H1 (cell line): ENCODE data around the gene ARMC10. TPM values are rescaled to one million over a fixed set of nuclear protein-coding genes. Genes with fewer than 3 reads are reported as not detected.

Experiments
- CTCF ChIA-PET: fragments of 300-600 bp; sonication (Branson Sonifier 250); formaldehyde crosslinking; loops from one replicate; lab custom pipeline; 2021; ENCODE audit not compliant: partially characterized antibody; lab: Charles Lee
- POLR2A ChIA-PET: fragments of 300-600 bp; sonication (Branson Sonifier 250); formaldehyde crosslinking; loops from one replicate; lab custom pipeline; 2021; ENCODE audit warnings: inconsistent platforms; ENCODE audit not compliant: partially characterized antibody; lab: Charles Lee
- DNase-seq, 2 experiments: peaks; one replicate each; pipeline versions ENCODE4 v3.0.0 to v3.0.0-alpha.2; 2010 to 2022; ENCODE audit warnings: low spot score in 2 of 2, low read depth in 1 of 2, mixed read lengths in 1 of 2
- FAIRE-seq: peaks from 2 replicates; lab custom pipeline; 2011; peaks lifted over from hg19 to GRCh38; lab: Jason Lieb, UNC
- H2AFZ ChIP-seq: 2 replicates; pipeline ENCODE4 v1.8.1; 2012; ENCODE audit warnings: low read length, inconsistent platforms
- H2AK5ac ChIP-seq: 2 replicates; pipeline ENCODE4 v1.6.1; 2013; ENCODE audit warnings: low read depth, low read length
- H2BK120ac ChIP-seq: replicated peaks from 2 replicates; pipeline ENCODE3; 2013; ENCODE audit warnings: low read depth, low read length, inconsistent platforms
- H2BK12ac ChIP-seq: 2 replicates; pipeline ENCODE4 v1.6.1; 2013; ENCODE audit warnings: low read depth, low read length
- H2BK15ac ChIP-seq: 2 replicates; pipeline ENCODE4 v1.6.1; 2013; ENCODE audit warnings: low read length
- H2BK20ac ChIP-seq: 2 replicates; pipeline ENCODE4 v1.6.1; 2013; ENCODE audit warnings: low read length
- H2BK5ac ChIP-seq: 2 replicates; pipeline ENCODE4 v1.6.1; 2013; ENCODE audit warnings: low read depth, low read length
- H3K14ac ChIP-seq: 2 replicates; pipeline ENCODE4 v1.6.1; 2013; ENCODE audit warnings: inconsistent platforms; ENCODE audit not compliant: insufficient read length
- H3K18ac ChIP-seq: 2 replicates; pipeline ENCODE4 v1.6.1; 2013; ENCODE audit warnings: low read length; ENCODE audit errors: extremely low read depth
- H3K23ac ChIP-seq: 2 replicates; pipeline ENCODE4 v1.6.1; 2013; ENCODE audit warnings: inconsistent platforms; ENCODE audit not compliant: insufficient read length
- H3K23me2 ChIP-seq: 2 replicates; pipeline ENCODE4 v1.6.1; 2013; ENCODE audit warnings: low read depth, low read length
- H3K27ac ChIP-seq: 2 replicates; pipeline ENCODE4 v1.6.1; 2011; ENCODE audit warnings: low read depth, low read length, inconsistent platforms
- H3K27me3 ChIP-seq, 4 experiments: replicated peaks in 1 of 4; 1 replicate in 1 of 4; 2 replicates in 3 of 4; pipeline versions ENCODE4 v1.6.1 to v1.8.1; 2011 to 2013; ENCODE audit warnings: low read length in 3 of 4, mild to moderate bottlenecking in 3 of 4, inconsistent platforms in 2 of 4, mixed read lengths in 2 of 4, moderate library complexity in 1 of 4; ENCODE audit not compliant: control insufficient read depth in 3 of 4, insufficient read depth in 3 of 4; ENCODE audit errors: extremely low read depth in 1 of 4
- H3K36me3 ChIP-seq, 4 experiments: 2 replicates each; pipeline versions ENCODE4 v1.6.1 to v1.8.1; 2011 to 2013; ENCODE audit warnings: mild to moderate bottlenecking in 4 of 4, low read length in 3 of 4, moderate library complexity in 2 of 4, control low read depth in 1 of 4, inconsistent platforms in 1 of 4; ENCODE audit not compliant: insufficient read depth in 4 of 4, control insufficient read depth in 2 of 4
- H3K4ac ChIP-seq: replicated peaks from 2 replicates; pipeline ENCODE3; 2013; ENCODE audit warnings: low read length, low read depth, mixed read lengths, inconsistent platforms; ENCODE audit not compliant: insufficient read length
- H3K4me1 ChIP-seq, 4 experiments: replicated peaks in 1 of 4; 1 replicate in 1 of 4; 2 replicates in 3 of 4; pipeline versions ENCODE4 v1.6.1 to v1.8.1; 2011 to 2013; ENCODE audit warnings: low read length in 3 of 4, inconsistent platforms in 2 of 4, mixed read lengths in 1 of 4; ENCODE audit not compliant: insufficient read depth in 4 of 4, control insufficient read depth in 3 of 4
- H3K4me2 ChIP-seq, 2 experiments: 2 replicates each; pipeline versions ENCODE4 v1.6.1 to v1.8.1; 2011 to 2013; ENCODE audit warnings: low read depth in 2 of 2, low read length in 2 of 2, control low read depth in 1 of 2, inconsistent platforms in 1 of 2, mild to moderate bottlenecking in 1 of 2; ENCODE audit not compliant: insufficient read depth in 1 of 2
- H3K4me3 ChIP-seq, 4 experiments: fragments of 200-600, 300-600 bp in 1 of 4; sonication (generic), shearing (Covaris generic), sonication (Bioruptor Twin) in 1 of 4; 2 replicates each; pipeline versions ENCODE4 v1.5.1 to v1.8.1; 2011 to 2016; ENCODE audit warnings: low read length in 4 of 4, low read depth in 3 of 4, control low read depth in 2 of 4, inconsistent platforms in 2 of 4, mild to moderate bottlenecking in 2 of 4, mixed read lengths in 1 of 4, moderate library complexity in 1 of 4; ENCODE audit not compliant: insufficient read depth in 2 of 4; ENCODE audit errors: extremely low read depth in 1 of 4
- H3K56ac ChIP-seq: replicated peaks from 2 replicates; pipeline ENCODE3; 2013; ENCODE audit warnings: low read depth, mild to moderate bottlenecking, mixed read lengths, low read length, inconsistent platforms; ENCODE audit not compliant: insufficient read length
- H3K79me1 ChIP-seq: 2 replicates; pipeline ENCODE4 v1.6.1; 2013; ENCODE audit warnings: low read depth, low read length, control low read depth
- H3K79me2 ChIP-seq, 2 experiments: 2 replicates each; pipeline versions ENCODE4 v1.6.1 to v1.8.1; 2012 to 2013; ENCODE audit warnings: low read length in 2 of 2, mild to moderate bottlenecking in 2 of 2, inconsistent platforms in 1 of 2; ENCODE audit not compliant: insufficient read depth in 2 of 2, control insufficient read depth in 1 of 2
- H3K9ac ChIP-seq, 4 experiments: replicated peaks in 1 of 4; 1 replicate in 1 of 4; 2 replicates in 3 of 4; pipeline versions ENCODE4 v1.6.1 to v1.8.1; 2011 to 2013; ENCODE audit warnings: low read depth in 3 of 4, low read length in 3 of 4, control low read depth in 2 of 4, mild to moderate bottlenecking in 2 of 4, moderate library complexity in 2 of 4, inconsistent platforms in 1 of 4; ENCODE audit errors: extremely low read depth in 1 of 4
- H3K9me3 ChIP-seq, 2 experiments: 2 replicates each; pipeline versions ENCODE4 v1.6.1 to v1.8.1; 2012 to 2013; ENCODE audit warnings: mild to moderate bottlenecking in 2 of 2, moderate library complexity in 2 of 2, control low read depth in 1 of 2, inconsistent platforms in 1 of 2, low read depth in 1 of 2, low read length in 1 of 2, mixed read lengths in 1 of 2; ENCODE audit not compliant: insufficient read depth in 2 of 2
- H4K20me1 ChIP-seq, 2 experiments: replicated peaks in 1 of 2; 2 replicates each; pipeline versions ENCODE3 to v1.8.1; 2011 to 2013; ENCODE audit warnings: inconsistent platforms in 2 of 2, low read length in 2 of 2, mild to moderate bottlenecking in 1 of 2; ENCODE audit not compliant: insufficient read depth in 2 of 2, control insufficient read depth in 1 of 2
- H4K5ac ChIP-seq: 2 replicates; pipeline ENCODE4 v1.6.1; 2013; ENCODE audit warnings: low read length, low read depth, mixed read lengths, inconsistent platforms; ENCODE audit not compliant: insufficient read length
- H4K8ac ChIP-seq: 2 replicates; pipeline ENCODE4 v1.8.0; 2013; ENCODE audit warnings: mild to moderate bottlenecking, moderate library complexity, low read length, inconsistent platforms; ENCODE audit not compliant: insufficient read depth; ENCODE audit errors: extremely low read depth
- H4K91ac ChIP-seq: replicated peaks from 2 replicates; pipeline ENCODE3; 2013; ENCODE audit warnings: low read length, mixed read lengths, inconsistent platforms; ENCODE audit not compliant: insufficient read length
- CBX5 ChIP-seq: fragments of 300-800, 300-1000 bp; sonication (generic); IDR thresholded peaks from 2 replicates; pipeline ENCODE4 v1.7.1; 2016; ENCODE audit warnings: antibody characterized with exemption, low read length, low read depth
- POLR2AphosphoS5 ChIP-seq: IDR thresholded peaks from 2 replicates; pipeline ENCODE4 v1.6.1; 2011; ENCODE audit warnings: low read depth, low read length
- SUZ12 ChIP-seq: fragments of 200-600 bp; sonication (generic); IDR thresholded peaks from 2 replicates; pipeline ENCODE4 v1.6.1; 2012; ENCODE audit warnings: mild to moderate bottlenecking, inconsistent platforms, low read length, moderate library complexity, mixed read lengths
- WGBS, 2 experiments: shearing (Covaris generic) in 1 of 2; methylation state at CpG; one replicate each; pipeline versions ENCODE4 v1.1.6 to v1.1.7; 2013 to 2015; ENCODE audit warnings: low lambda C conversion rate in 2 of 2, mixed read lengths in 2 of 2, inconsistent platforms in 1 of 2, low coverage in 1 of 2, missing lambda C conversion rate in 1 of 2; ENCODE audit not compliant: insufficient replicate concordance in 2 of 2, insufficient coverage in 1 of 2, insufficient read length in 1 of 2; ENCODE audit errors: extremely low coverage in 1 of 2, missing lambda C conversion rate in 1 of 2; 5-methylcytosine and 5-hydroxymethylcytosine counted together
- polyA plus RNA-seq, 7 experiments: library from polyadenylated mRNA; depleted of rRNA in 3 of 7; stranded (reverse) in 5 of 7; unstranded in 2 of 7; fragments of >200 nt in 5 of 7; fragments of 200-250 nt in 2 of 7; gene quantifications; 1 replicate in 5 of 7; 2 replicates in 1 of 7; 4 replicates in 1 of 7; pipeline versions ENCODE4 v1.2.1 to v1.2.3, GENCODE V29; 2011 to 2013; ENCODE audit warnings: missing spikeins in 2 of 7, mixed read lengths in 2 of 7
- total RNA-seq: library from RNA; stranded (reverse); fragmentation: NEBNext Ultra II Directional; extraction: Animal tissue kit (Norgen Biotek cat#: 25700); gene quantifications from 2 replicates; pipeline ENCODE4 v1.2.1, GENCODE V29; 2021

The ARMC10 gene
- total and polyA plus RNA-seq, 2 of the 8 experiments (the other 6 are each of a cell fraction or from before 2014, with no cell fraction given) = 16.4 to 44.3 TPM

- Histone ChIP-seq H3K14ac (no peak overlapping the region), H2AK5ac (no peak overlapping the region), H2BK120ac (no peak overlapping the region), H4K20me1 (peaks cover 0 to 3% of the 10 kb centered on the region in 2 experiments), H3K4me1 (no peaks in the 10 kb centered on the region), H3K9ac (no peak overlapping the region), H3K4me3 (no peak overlapping the region), H3K27ac (no peak overlapping the region), H2AFZ (no peak overlapping the region), H3K23me2 (no peaks in the 10 kb centered on the region), H3K4me2 (no peak overlapping the region), H3K36me3 (peaks cover 2 to 21% (median 12%) of the 10 kb centered on the region in 4 experiments; a peak in 7 of 8 replicates), H3K27me3 (no peaks in the 10 kb centered on the region), H2BK20ac (no peak overlapping the region), H3K23ac (no peak overlapping the region), H2BK15ac (no peak overlapping the region), H4K91ac (no peak overlapping the region), H2BK5ac (no peak overlapping the region), H3K18ac (no peak overlapping the region), H4K5ac (no peak overlapping the region), H3K56ac (no peak overlapping the region), H3K79me1 (no peaks in the 10 kb centered on the region), H3K79me2 (no peaks in the 10 kb centered on the region), H3K9me3 (no peaks in the 10 kb centered on the region), H4K8ac (no peak overlapping the region), H2BK12ac (no peak overlapping the region), H3K4ac (no peak overlapping the region)
- POLR2A ChIA-PET = no interaction called here
- DNase-seq (no peak), FAIRE-seq (no peak)
- TF ChIP-seq POLR2AphosphoS5 = no peak
- no peak for TF ChIP-seq SUZ12
- TF ChIP-seq CBX5 = no peak
- WGBS, 2 experiments = 78% methylated on average over 6 of the region's 6 CpGs; no CpG with 5 or more reads in 1 of the 2 experiments
- CTCF ChIA-PET = no interaction called here
Observed at GRCh38 chr7:103124429-103124979, 49.6 kb downstream of the ARMC10 start.
